ENCODE results near the gene SNX2.

DNA sequence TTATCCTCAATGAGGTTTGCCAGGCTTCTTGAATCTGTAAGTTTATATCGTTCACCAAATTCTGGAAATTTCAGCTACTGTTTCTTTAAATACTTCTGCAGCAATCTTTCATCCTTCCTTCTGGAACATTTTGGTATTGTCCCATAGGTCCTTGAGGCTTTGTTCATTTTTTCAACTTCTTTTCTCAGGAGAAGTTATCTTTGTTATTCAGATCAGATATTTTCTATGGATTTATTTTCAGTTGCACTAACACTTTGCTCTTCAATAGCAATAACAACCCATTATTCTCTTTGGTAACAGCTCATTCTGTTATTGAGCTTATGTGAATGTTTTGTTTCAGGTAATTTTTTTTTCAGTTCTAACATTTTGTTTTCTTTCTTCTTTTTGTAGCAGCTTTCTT lies 13.5 kb downstream of the SNX2 start:
- TF ChIP-seq, protein P1, sequence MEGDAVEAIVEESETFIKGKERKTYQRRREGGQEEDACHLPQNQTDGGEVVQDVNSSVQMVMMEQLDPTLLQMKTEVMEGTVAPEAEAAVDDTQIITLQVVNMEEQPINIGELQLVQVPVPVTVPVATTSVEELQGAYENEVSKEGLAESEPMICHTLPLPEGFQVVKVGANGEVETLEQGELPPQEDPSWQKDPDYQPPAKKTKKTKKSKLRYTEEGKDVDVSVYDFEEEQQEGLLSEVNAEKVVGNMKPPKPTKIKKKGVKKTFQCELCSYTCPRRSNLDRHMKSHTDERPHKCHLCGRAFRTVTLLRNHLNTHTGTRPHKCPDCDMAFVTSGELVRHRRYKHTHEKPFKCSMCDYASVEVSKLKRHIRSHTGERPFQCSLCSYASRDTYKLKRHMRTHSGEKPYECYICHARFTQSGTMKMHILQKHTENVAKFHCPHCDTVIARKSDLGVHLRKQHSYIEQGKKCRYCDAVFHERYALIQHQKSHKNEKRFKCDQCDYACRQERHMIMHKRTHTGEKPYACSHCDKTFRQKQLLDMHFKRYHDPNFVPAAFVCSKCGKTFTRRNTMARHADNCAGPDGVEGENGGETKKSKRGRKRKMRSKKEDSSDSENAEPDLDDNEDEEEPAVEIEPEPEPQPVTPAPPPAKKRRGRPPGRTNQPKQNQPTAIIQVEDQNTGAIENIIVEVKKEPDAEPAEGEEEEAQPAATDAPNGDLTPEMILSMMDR (IDR thresholded peaks at IDR 0.05 in 4 of 5, conservative IDR thresholded peaks at IDR 0.05 in 1 of 5): no peak
- TF ChIP-seq POLR2A (IDR thresholded peaks at IDR 0.05): no peak
